Measurements from ENCODE around the gene OBSL1.

Gene OBSL1

GRCh38 chr2:219555956-219556355 is 15.4 kb downstream of the OBSL1 start:
- DNase-seq (ENCODE audit: low read depth), result no peak
- H3K4me3 ChIP-seq (ENCODE audit: low read depth, low read length), result no peak overlapping the region
- TF ChIP-seq, protein P1, sequence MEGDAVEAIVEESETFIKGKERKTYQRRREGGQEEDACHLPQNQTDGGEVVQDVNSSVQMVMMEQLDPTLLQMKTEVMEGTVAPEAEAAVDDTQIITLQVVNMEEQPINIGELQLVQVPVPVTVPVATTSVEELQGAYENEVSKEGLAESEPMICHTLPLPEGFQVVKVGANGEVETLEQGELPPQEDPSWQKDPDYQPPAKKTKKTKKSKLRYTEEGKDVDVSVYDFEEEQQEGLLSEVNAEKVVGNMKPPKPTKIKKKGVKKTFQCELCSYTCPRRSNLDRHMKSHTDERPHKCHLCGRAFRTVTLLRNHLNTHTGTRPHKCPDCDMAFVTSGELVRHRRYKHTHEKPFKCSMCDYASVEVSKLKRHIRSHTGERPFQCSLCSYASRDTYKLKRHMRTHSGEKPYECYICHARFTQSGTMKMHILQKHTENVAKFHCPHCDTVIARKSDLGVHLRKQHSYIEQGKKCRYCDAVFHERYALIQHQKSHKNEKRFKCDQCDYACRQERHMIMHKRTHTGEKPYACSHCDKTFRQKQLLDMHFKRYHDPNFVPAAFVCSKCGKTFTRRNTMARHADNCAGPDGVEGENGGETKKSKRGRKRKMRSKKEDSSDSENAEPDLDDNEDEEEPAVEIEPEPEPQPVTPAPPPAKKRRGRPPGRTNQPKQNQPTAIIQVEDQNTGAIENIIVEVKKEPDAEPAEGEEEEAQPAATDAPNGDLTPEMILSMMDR (IDR thresholded peaks at IDR 0.05; ENCODE audit: low read depth, low read length, missing control alignments), result no peak

GRCh38 chr2:219554350-219554749 is 17.0 kb downstream of the OBSL1 start:
- H3K4me3 ChIP-seq (ENCODE audit: low read depth, low read length), result no peak overlapping the region
- no peak for DNase-seq (ENCODE audit: low read depth)
- TF ChIP-seq, protein P1 (IDR thresholded peaks at IDR 0.05; ENCODE audit: low read depth, low read length, missing control alignments), result no peak

DNA sequence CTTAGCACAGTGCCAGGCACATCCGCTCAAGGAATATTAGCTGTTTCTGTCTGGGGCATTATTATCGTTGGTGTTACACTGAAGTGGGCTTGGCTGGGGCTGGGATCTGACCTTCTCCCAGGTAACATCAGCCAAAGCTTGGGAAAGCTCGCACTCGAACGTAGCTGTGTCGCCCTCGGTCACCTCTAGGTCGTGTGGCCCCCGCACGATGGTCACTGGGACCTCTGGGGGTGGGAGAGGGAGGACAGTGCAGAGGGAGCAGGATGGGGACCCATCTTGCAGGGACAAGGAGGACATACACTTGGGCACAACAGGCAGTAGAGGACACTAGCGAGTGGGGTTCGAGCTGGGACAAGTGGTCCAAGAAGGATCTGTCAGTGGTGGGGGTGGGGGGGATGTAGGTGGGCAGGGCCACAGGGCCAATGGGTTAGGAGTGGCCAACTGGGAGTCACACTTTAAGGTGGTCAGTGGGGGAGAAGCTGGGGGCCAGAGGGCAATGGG is 17.8 kb downstream of the OBSL1 start:
- DNase-seq (ENCODE audit: low read depth), result no peak
- TF ChIP-seq, protein P1 (IDR thresholded peaks at IDR 0.05; ENCODE audit: low read depth, low read length, missing control alignments), result no peak
- H3K4me3 ChIP-seq (ENCODE audit: low read depth, low read length), result no peak overlapping the region

GRCh38 chr2:219553168-219553417 is 18.2 kb downstream of the OBSL1 start:
- TF ChIP-seq, protein P1 (IDR thresholded peaks at IDR 0.05; ENCODE audit: low read depth, low read length, missing control alignments), result no peak

DNA sequence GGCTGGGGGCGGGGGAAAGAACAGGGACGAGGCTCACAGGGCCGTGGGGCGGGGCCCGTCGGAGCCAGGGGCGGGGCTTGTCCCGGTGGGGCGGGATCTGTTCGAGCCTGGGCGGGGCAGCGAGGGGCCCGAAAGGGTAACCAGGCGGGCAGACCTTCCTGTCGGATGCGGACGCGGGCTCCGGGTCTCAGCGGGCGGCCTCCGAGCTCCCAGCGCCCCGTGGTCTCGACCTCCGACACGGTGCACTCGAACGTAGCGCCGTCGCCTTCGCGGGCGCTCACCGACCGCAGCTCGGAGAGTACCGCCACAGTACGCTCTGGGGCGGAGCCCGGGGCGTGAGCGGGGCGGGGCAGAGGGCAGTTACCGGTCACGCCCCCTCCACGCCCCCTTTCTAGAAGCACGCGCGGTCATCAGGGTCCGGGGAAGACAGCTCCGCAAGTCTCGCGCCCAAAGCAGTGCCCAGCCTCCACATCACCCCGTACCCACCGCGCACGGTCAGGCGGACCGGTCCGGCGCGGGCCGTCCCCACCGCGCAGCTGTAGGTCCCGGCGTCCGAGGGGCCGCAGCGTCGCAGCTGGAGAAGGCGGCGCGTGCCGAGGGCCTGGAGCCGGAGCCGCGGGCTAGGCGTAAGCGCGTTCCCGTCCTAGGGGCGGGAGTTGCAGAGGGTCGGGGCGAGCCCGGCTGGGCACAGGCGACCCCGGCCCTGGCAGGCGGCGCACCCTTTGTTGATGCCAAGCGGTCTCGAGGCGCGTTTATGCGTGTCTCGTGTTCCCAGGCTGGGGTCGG is 18.8 kb downstream of the OBSL1 start:
- H3K4me3 ChIP-seq (ENCODE audit: low read depth, low read length), result peak overlapping the region; percentile 65
- TF ChIP-seq, protein P1 (IDR thresholded peaks at IDR 0.05; ENCODE audit: low read depth, low read length, missing control alignments), result no peak
- DNase-seq (ENCODE audit: low read depth), result no peak

More at GRCh38 chr2:219553168-219553417, 18.2 kb downstream of the OBSL1 start:
- DNase-seq (ENCODE audit: low read depth), result no peak
- no peak overlapping the region for H3K4me3 ChIP-seq (ENCODE audit: low read depth, low read length)

DNA sequence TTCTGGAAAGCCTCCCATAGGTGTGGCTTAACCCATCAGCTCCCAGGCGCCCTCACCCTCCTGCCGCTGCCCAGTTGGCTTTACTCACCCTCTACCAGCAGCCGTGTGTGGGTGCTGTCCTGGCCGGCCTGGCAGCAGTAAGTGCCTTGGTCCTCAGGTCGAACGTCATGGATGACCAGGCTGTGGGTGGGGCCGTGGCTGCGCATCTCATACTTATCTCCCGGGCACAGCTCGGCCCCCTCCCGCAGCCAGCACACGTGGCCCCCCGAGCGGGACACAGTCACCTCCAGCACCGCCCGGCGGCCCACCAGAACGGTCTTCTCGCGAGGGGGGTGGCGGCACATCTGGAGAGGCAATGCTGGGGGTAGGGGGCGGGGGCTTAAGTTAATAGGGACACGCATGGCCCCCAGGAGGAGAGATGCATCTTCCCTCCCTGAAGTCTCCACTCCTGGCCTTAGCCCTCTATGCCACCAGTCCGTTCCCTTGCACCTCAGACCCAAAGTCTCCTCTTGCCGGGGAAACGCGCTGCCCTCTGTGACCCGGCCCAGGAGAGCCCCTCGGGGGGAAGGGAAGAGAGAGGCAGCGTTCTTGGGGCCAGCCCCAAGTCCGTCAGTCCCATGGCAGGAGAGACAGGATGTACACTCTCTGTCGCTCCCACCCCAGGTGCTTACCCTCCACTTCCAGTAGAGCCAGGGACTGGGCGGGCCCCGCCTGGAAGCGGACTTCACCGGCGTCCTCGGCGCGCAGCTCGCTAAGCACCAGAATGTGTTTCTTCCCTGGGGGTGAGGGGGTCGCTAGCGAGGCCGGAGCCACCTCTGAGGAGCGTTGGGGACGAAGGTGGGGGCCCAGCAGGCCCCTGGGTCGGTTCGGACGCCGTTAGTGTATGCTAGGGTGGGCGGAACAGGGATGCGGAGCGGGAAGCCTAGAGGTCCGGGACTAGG is 19.6 kb downstream of the OBSL1 start:
- H3K4me3 ChIP-seq (ENCODE audit: low read depth, low read length), result peak overlapping the region; percentile 65
- TF ChIP-seq, protein P1 (IDR thresholded peaks at IDR 0.05; ENCODE audit: low read depth, low read length, missing control alignments), result no peak
- no peak for DNase-seq (ENCODE audit: low read depth)

Data from GM12864 (cell line).